Upper lobe of left lung (tissue), 4 donors: ENCODE results near the gene MAP3K14.

Experiments
- EP300 ChIP-seq, 4 donors: sonication (generic); formaldehyde crosslinking; IDR thresholded peaks; one replicate each; pipeline ENCODE4 v1.5.1; 2017; ENCODE audit warnings: antibody characterized with exemption in 4 of 4, control low read depth in 2 of 4
- POLR2A ChIP-seq, 4 donors: fragments of 450-650 bp; IDR thresholded peaks; one replicate each; pipeline ENCODE4 v1.5.1; 2016 to 2017; ENCODE audit warnings: antibody characterized with exemption in 4 of 4, mild to moderate bottlenecking in 2 of 4
- POLR2AphosphoS5 ChIP-seq, 2 donors: sonication (generic); formaldehyde crosslinking; IDR thresholded peaks; one replicate each; pipeline ENCODE4 v1.5.1; 2017; ENCODE audit warnings: antibody characterized with exemption in 2 of 2
- TF ChIP-seq, protein P1 (sequence below), 6 experiments: fragments of 450-650 bp in 4 of 6; fragments of 200-600 bp in 2 of 6; sonication (generic) in 2 of 6; IDR thresholded peaks; one replicate each; pipeline ENCODE4 v1.5.1; 2016 to 2019; ENCODE audit warnings: antibody characterized with exemption in 6 of 6

- no peak for TF ChIP-seq EP300 (IDR thresholded peaks at IDR 0.05)
- TF ChIP-seq POLR2AphosphoS5 (IDR thresholded peaks at IDR 0.05) = no peak
- TF ChIP-seq, protein P1, sequence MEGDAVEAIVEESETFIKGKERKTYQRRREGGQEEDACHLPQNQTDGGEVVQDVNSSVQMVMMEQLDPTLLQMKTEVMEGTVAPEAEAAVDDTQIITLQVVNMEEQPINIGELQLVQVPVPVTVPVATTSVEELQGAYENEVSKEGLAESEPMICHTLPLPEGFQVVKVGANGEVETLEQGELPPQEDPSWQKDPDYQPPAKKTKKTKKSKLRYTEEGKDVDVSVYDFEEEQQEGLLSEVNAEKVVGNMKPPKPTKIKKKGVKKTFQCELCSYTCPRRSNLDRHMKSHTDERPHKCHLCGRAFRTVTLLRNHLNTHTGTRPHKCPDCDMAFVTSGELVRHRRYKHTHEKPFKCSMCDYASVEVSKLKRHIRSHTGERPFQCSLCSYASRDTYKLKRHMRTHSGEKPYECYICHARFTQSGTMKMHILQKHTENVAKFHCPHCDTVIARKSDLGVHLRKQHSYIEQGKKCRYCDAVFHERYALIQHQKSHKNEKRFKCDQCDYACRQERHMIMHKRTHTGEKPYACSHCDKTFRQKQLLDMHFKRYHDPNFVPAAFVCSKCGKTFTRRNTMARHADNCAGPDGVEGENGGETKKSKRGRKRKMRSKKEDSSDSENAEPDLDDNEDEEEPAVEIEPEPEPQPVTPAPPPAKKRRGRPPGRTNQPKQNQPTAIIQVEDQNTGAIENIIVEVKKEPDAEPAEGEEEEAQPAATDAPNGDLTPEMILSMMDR (IDR thresholded peaks at IDR 0.05) = no peak
- no peak for TF ChIP-seq POLR2A (IDR thresholded peaks at IDR 0.05)
Observed at GRCh38 chr17:45308840-45309239, 8.0 kb downstream of the MAP3K14 start.
